NCI-H2029 (cell line): ENCODE data around the gene CALN1.

Experiments
- DNase-seq: peaks from one replicate; lab custom pipeline; 2025; lab: John Stamatoyannopoulos, UW

CALN1 gene

GRCh38 chr7:72182036-72182435 is 230.1 kb downstream of the CALN1 start:
- no peak for DNase-seq

- DNase-seq = no peak
Measured at GRCh38 chr7:72176875-72177274, 235.3 kb downstream of the CALN1 start.

- no peak for DNase-seq
Measured at GRCh38 chr7:72170475-72170874, 241.7 kb downstream of the CALN1 start.

- DNase-seq = no peak
Measured at GRCh38 chr7:72163271-72163670, 248.9 kb downstream of the CALN1 start.

- no peak for DNase-seq
Measured at GRCh38 chr7:72161534-72161933, 250.6 kb downstream of the CALN1 start.

- DNase-seq = no peak
Measured at GRCh38 chr7:72159911-72160310, 252.2 kb downstream of the CALN1 start.

- DNase-seq = no peak
Measured at GRCh38 chr7:72156671-72157070, 255.5 kb downstream of the CALN1 start.

- no peak for DNase-seq
Measured at GRCh38 chr7:72153132-72153512, 259.0 kb downstream of the CALN1 start.

- peak; percentile 97 for DNase-seq
Measured at GRCh38 chr7:72152161-72153131, 259.7 kb downstream of the CALN1 start.

- no peak for DNase-seq
Measured at GRCh38 chr7:72140566-72140965, 271.6 kb downstream of the CALN1 start.

- no peak for DNase-seq
Measured at GRCh38 chr7:72127136-72127535, 285.0 kb downstream of the CALN1 start.

- no peak for DNase-seq
Measured at GRCh38 chr7:72123913-72124312, 288.2 kb downstream of the CALN1 start.

GRCh38 chr7:72118366-72118765 is 293.8 kb downstream of the CALN1 start:
- DNase-seq = no peak

- no peak for DNase-seq
Measured at GRCh38 chr7:72114129-72114528, 298.0 kb downstream of the CALN1 start.

- DNase-seq = no peak
Measured at GRCh38 chr7:72112992-72113391, 299.1 kb downstream of the CALN1 start.

- DNase-seq = no peak
Measured at GRCh38 chr7:72112530-72112929, 299.6 kb downstream of the CALN1 start.

GRCh38 chr7:72111086-72111485 is 301.1 kb downstream of the CALN1 start:
- no peak for DNase-seq

GRCh38 chr7:72109566-72109965 is 302.6 kb downstream of the CALN1 start:
- no peak for DNase-seq

- DNase-seq = no peak
Measured at GRCh38 chr7:72106405-72106804, 305.7 kb downstream of the CALN1 start.

- DNase-seq = no peak
Measured at GRCh38 chr7:72101444-72101843, 310.7 kb downstream of the CALN1 start.

- DNase-seq = no peak
Measured at GRCh38 chr7:72099784-72100183, 312.4 kb downstream of the CALN1 start.

GRCh38 chr7:72098807-72099580 is 313.1 kb downstream of the CALN1 start:
- no peak for DNase-seq

- no peak for DNase-seq
Measured at GRCh38 chr7:72097226-72097625, 314.9 kb downstream of the CALN1 start.
